ENCODE measurements around the gene SPAG17. TPM values are rescaled to one million over a fixed set of nuclear protein-coding genes. Genes with fewer than 3 reads are reported as not detected.

SPAG17 gene
- total and polyA plus RNA-seq, 2 of the 4 experiments (the other 2 are of a cell fraction), result 0.10 TPM; not detected in 1

- Histone ChIP-seq H3K36me3 (ENCODE audit: control insufficient read depth, insufficient read depth, low read length) (peaks cover 15% of the 10 kb centered on the region), H3K14ac (replicated peaks; ENCODE audit: low read depth, low read length) (no peak overlapping the region), H2BK120ac (ENCODE audit: low read depth, low read length) (no peak overlapping the region), H3K56ac (ENCODE audit: extremely low read depth, insufficient read depth, low read length) (no peak overlapping the region), H3K79me1 (ENCODE audit: low read depth in 1 of 2, low read length in 2 of 2) (peaks cover 0 to 3% of the 10 kb centered on the region in 2 experiments; a peak in 3 of 4 replicates), H3K18ac (ENCODE audit: low read depth, low read length) (no peak overlapping the region), H4K5ac (ENCODE audit: low read depth, low read length) (no peak overlapping the region), H4K91ac (ENCODE audit: insufficient read depth, low read depth, low read length) (no peak overlapping the region), H2AFZ (replicated peaks; ENCODE audit: low read length, poor library complexity) (no peak overlapping the region), H3K9me1 (ENCODE audit: insufficient read depth, low read length) (no peaks in the 10 kb centered on the region), H2BK5ac (ENCODE audit: low read depth, low read length, poor library complexity, severe bottlenecking) (no peak overlapping the region), H2BK15ac (ENCODE audit: low read depth, low read length) (no peak overlapping the region), H3K4me3 (ENCODE audit: insufficient read depth, low read depth, low read length) (no peak overlapping the region), H3K4me1 (ENCODE audit: control insufficient read depth, insufficient read depth, low read length) (no peaks in the 10 kb centered on the region), H3K9ac (ENCODE audit: low read depth, low read length) (no peak overlapping the region), H4K20me1 (ENCODE audit: insufficient read depth, low read length) (no peaks in the 10 kb centered on the region), H2AK5ac (ENCODE audit: low read depth, low read length) (no peak overlapping the region), H3K27ac (ENCODE audit: insufficient read depth, low read length) (no peak overlapping the region), H2AK9ac (replicated peaks; ENCODE audit: low read depth, low read length, poor library complexity) (no peak overlapping the region), H3K4me2 (ENCODE audit: low read depth, low read length) (no peak overlapping the region), H3K9me3 (ENCODE audit: control insufficient read depth, insufficient read depth, low read length) (no peaks in the 10 kb centered on the region), H2BK20ac (ENCODE audit: low read depth, low read length) (no peak overlapping the region), H3K23ac (ENCODE audit: low read depth, low read length) (no peak overlapping the region), H3K27me3 (ENCODE audit: control insufficient read depth, insufficient read depth, low read length) (no peaks in the 10 kb centered on the region), H4K8ac (ENCODE audit: low read depth in 2 of 2, low read length in 2 of 2) (no peak overlapping the region), H3K4ac (ENCODE audit: low read depth, low read length) (no peak overlapping the region)
- intact Hi-C loops (cut with micrococcal nuclease), result no loop called here
- CTCF ChIA-PET, result interaction anchor here (1.4 kb wide), 1 partner anchor 9 kb away, joined by 3 read pairs; no protein-coding TSS in a partner anchor
- POLR2A ChIA-PET (ENCODE audit: unreplicated experiment), result no interaction called here
- in situ Hi-C loops (cut with MboI; ENCODE audit: low sequenced_read_pairs), result no loop called here
- DNase-seq (no peak), ATAC-seq (ENCODE audit: low read depth) (no peak)
- WGBS, 2 experiments (ENCODE audit: extremely low coverage in 2 of 2, insufficient read length in 1 of 2), result 100% methylated on average over 2 of the region's 3 CpGs; no CpG with 5 or more reads in 1 of the 2 experiments
- no peak for TF ChIP-seq MAFK (IDR thresholded peaks at IDR 0.05; ENCODE audit: low read depth, low read length)
- no peak for TF ChIP-seq MAZ (IDR thresholded peaks at IDR 0.05; ENCODE audit: borderline replicate concordance, low read depth, low read length)
- TF ChIP-seq, protein P1, sequence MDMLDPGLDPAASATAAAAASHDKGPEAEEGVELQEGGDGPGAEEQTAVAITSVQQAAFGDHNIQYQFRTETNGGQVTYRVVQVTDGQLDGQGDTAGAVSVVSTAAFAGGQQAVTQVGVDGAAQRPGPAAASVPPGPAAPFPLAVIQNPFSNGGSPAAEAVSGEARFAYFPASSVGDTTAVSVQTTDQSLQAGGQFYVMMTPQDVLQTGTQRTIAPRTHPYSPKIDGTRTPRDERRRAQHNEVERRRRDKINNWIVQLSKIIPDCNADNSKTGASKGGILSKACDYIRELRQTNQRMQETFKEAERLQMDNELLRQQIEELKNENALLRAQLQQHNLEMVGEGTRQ (IDR thresholded peaks at IDR 0.05; ENCODE audit: low read depth, low read length), result no peak
- no peak for TF ChIP-seq POLR2A (IDR thresholded peaks at IDR 0.05; ENCODE audit: low read depth, low read length)
- no peak for TF ChIP-seq RCOR1 (IDR thresholded peaks at IDR 0.05; ENCODE audit: insufficient replicate concordance, low read length)
- TF ChIP-seq RAD21 (IDR thresholded peaks at IDR 0.05; ENCODE audit: low read length), result no peak
- no peak for TF ChIP-seq FOS (IDR thresholded peaks at IDR 0.05; ENCODE audit: low read depth, low read length)
- TF ChIP-seq, protein P2, sequence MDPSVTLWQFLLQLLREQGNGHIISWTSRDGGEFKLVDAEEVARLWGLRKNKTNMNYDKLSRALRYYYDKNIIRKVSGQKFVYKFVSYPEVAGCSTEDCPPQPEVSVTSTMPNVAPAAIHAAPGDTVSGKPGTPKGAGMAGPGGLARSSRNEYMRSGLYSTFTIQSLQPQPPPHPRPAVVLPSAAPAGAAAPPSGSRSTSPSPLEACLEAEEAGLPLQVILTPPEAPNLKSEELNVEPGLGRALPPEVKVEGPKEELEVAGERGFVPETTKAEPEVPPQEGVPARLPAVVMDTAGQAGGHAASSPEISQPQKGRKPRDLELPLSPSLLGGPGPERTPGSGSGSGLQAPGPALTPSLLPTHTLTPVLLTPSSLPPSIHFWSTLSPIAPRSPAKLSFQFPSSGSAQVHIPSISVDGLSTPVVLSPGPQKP (IDR thresholded peaks at IDR 0.05; ENCODE audit: borderline replicate concordance, low read depth, low read length), result no peak
- no peak for TF ChIP-seq MXI1 (IDR thresholded peaks at IDR 0.05; ENCODE audit: borderline replicate concordance, low read depth, low read length)
- BruUV-seq (replicated peaks), result no TSS peak
- dilution Hi-C loops (cut with HindIII; ENCODE audit: low sequenced_read_pairs, unreplicated experiment), result no loop called here
Observed at GRCh38 chr1:117904485-117904884, 280.5 kb downstream of the SPAG17 start.

Measured in IMR-90 (cell line).